Endothelial cell of umbilical vein (primary cell): ENCODE data around the gene CIC.

Source experiments
- CTCF ChIP-seq, 2 donors: IDR thresholded peaks; 1 replicate in 1 of 2; 2 replicates in 1 of 2; pipeline ENCODE4 v1.5.1; 2011; ENCODE audit warnings: low read length in 2 of 2, mild to moderate bottlenecking in 2 of 2, moderate library complexity in 2 of 2, control low read depth in 1 of 2, inconsistent platforms in 1 of 2, low read depth in 1 of 2; ENCODE audit not compliant: insufficient read depth in 1 of 2; ENCODE audit errors: extremely low read depth in 1 of 2
- POLR2AphosphoS5 ChIP-seq: IDR thresholded peaks from 2 replicates; pipeline ENCODE4 v1.6.1; 2012; ENCODE audit warnings: low read depth, mild to moderate bottlenecking, control low read depth, low read length, moderate library complexity; ENCODE audit not compliant: insufficient read depth

- peak; percentile 36 for TF ChIP-seq POLR2AphosphoS5
- TF ChIP-seq CTCF (IDR thresholded peaks at IDR 0.05; ENCODE audit: extremely low read depth in 1 of 2, insufficient read depth in 1 of 2, low read depth in 1 of 2, low read length in 2 of 2), result no peak
Measured at GRCh38 chr19:42251572-42252358, 17.3 kb upstream of the CIC start.
